ENCODE results near the gene CHMP6.

The CHMP6 gene

GRCh38 chr17:81043319-81043724 is 51.7 kb downstream of the CHMP6 start:
- no peak for DNase-seq (ENCODE audit: low read depth, low spot score)

- DNase-seq (ENCODE audit: low read depth, low spot score) = no peak
These were observed 52.2 kb downstream of the CHMP6 start for GRCh38 chr17:81043725-81044427.

- no peak for DNase-seq (ENCODE audit: low read depth, low spot score)
These were observed 52.8 kb downstream of the CHMP6 start for GRCh38 chr17:81044428-81044763.

- DNase-seq (ENCODE audit: low read depth, low spot score) = no peak
These were observed 53.3 kb downstream of the CHMP6 start for GRCh38 chr17:81044764-81045589.

- DNase-seq (ENCODE audit: low read depth, low spot score) = no peak
These were observed 54.0 kb downstream of the CHMP6 start for GRCh38 chr17:81045590-81046095.

- DNase-seq (ENCODE audit: low read depth, low spot score) = no peak
These were observed 54.6 kb downstream of the CHMP6 start for GRCh38 chr17:81046132-81046769.

GRCh38 chr17:81046770-81047359 is 55.2 kb downstream of the CHMP6 start:
- no peak for DNase-seq (ENCODE audit: low read depth, low spot score)

GRCh38 chr17:81048827-81049371 is 57.3 kb downstream of the CHMP6 start:
- DNase-seq (ENCODE audit: low read depth, low spot score) = no peak

- no peak for DNase-seq (ENCODE audit: low read depth, low spot score)
These were observed 57.8 kb downstream of the CHMP6 start for GRCh38 chr17:81049372-81049911.
